ENCODE data around the gene TNKS1BP1. TPM values are rescaled to one million over a fixed set of nuclear protein-coding genes. Genes with fewer than 3 reads are reported as not detected.

Gene TNKS1BP1
- total and polyA plus RNA-seq, 2 experiments from 2014 or later: 64.2 to 72.2 TPM

- peak overlapping the region; percentile 73 for H2AFZ ChIP-seq
These were observed 63.6 kb downstream of the TNKS1BP1 start for GRCh38 chr11:57260937-57261783.

More at GRCh38 chr11:57260937-57261783, 63.6 kb downstream of the TNKS1BP1 start:
- Histone ChIP-seq H3K4me3 (no peak overlapping the region), H3K9me2 (ENCODE audit: insufficient read depth) (peaks cover 16% of the 10 kb centered on the region), H3K4me1 (ENCODE audit: insufficient read depth) (peaks cover 27% of the 10 kb centered on the region), H3K36me3 (ENCODE audit: insufficient read depth) (peaks cover 5% of the 10 kb centered on the region; the same call in 1 of the 2 replicates), H3K79me2 (replicated peaks; ENCODE audit: insufficient read depth) (no peaks in the 10 kb centered on the region), H3F3A (replicated peaks; ENCODE audit: low read depth) (0 out of 2 replicates have a peak, but pooled peaks cover 2% of the 10 kb centered on the region), H3K4me2 (peak overlapping the region; percentile 45; the same call in 1 of the 2 replicates), H3K27ac (ENCODE audit: low read depth) (no peak overlapping the region), H3K27me3 (ENCODE audit: insufficient read depth) (no peaks in the 10 kb centered on the region), H4K20me1 (replicated peaks; ENCODE audit: insufficient read depth) (no peaks in the 10 kb centered on the region)
- ATAC-seq (no peak), DNase-seq (ENCODE audit: low spot score) (no peak)
- no peak overlapping the region for H3K27ac Mint-ChIP-seq
- H3K36me3 Mint-ChIP-seq (ENCODE audit: low read depth): peaks cover 22% of the 10 kb centered on the region; the same call in 2 of the 3 replicates
- peaks cover 22% of the 10 kb centered on the region for H3K4me1 Mint-ChIP-seq
- H3K27me3 Mint-ChIP-seq (ENCODE audit: insufficient read depth, low read depth, poor library complexity): no peaks in the 10 kb centered on the region
- no peak for TF ChIP-seq ZNF462 (CRISPR knock-in tag; IDR thresholded peaks at IDR 0.05)
- TF ChIP-seq CTCF (conservative IDR thresholded peaks at IDR 0.05; ENCODE audit: low read depth in 2 of 2): no peak
- no peak for TF ChIP-seq JUNB (IDR thresholded peaks at IDR 0.05; ENCODE audit: unreplicated experiment)
- no peak for TF ChIP-seq NANOG (IDR thresholded peaks at IDR 0.05; ENCODE audit: borderline replicate concordance)
- no peak for TF ChIP-seq EZH2 (IDR thresholded peaks at IDR 0.05; ENCODE audit: low read depth, unreplicated experiment)
- TF ChIP-seq ZNF331 (CRISPR knock-in tag; IDR thresholded peaks at IDR 0.05; ENCODE audit: low read depth): no peak
- TF ChIP-seq ZNF114 (CRISPR knock-in tag; IDR thresholded peaks at IDR 0.05): no peak
- TF ChIP-seq CREB1 (CRISPR knock-in tag; IDR thresholded peaks at IDR 0.05; ENCODE audit: low read depth): no peak
- TF ChIP-seq ETS1 (IDR thresholded peaks at IDR 0.05): no peak
- H3K9me3 Mint-ChIP-seq: peaks cover 22% of the 10 kb centered on the region
- no peak overlapping the region for H3K4me3 Mint-ChIP-seq

Measured in GM23338 (cell line).